Skeletal muscle cell (primary cell): Measurements from ENCODE around the gene CPPED1.

Source experiments
- DNase-seq: peaks from one replicate; pipeline ENCODE4 v3.0.0-alpha.2; 2010; ENCODE audit warnings: low read depth
- H3K4me3 ChIP-seq: 2 replicates; pipeline ENCODE4 v1.5.1; 2011; ENCODE audit warnings: low read depth, mild to moderate bottlenecking, control low read depth, low read length, moderate library complexity

CPPED1 gene

GRCh38 chr16:12700161-12700560 is 103.5 kb downstream of the CPPED1 start:
- H3K4me3 ChIP-seq, result no peak overlapping the region
- no peak for DNase-seq

- H3K4me3 ChIP-seq, result no peak overlapping the region
- DNase-seq, result no peak
Measured at GRCh38 chr16:12699161-12699560, 104.5 kb downstream of the CPPED1 start.

GRCh38 chr16:12697437-12697836 is 106.2 kb downstream of the CPPED1 start:
- no peak for DNase-seq
- no peak overlapping the region for H3K4me3 ChIP-seq

GRCh38 chr16:12695454-12695853 is 108.2 kb downstream of the CPPED1 start:
- no peak for DNase-seq
- H3K4me3 ChIP-seq, result no peak overlapping the region

GRCh38 chr16:12690024-12690423 is 113.7 kb downstream of the CPPED1 start:
- H3K4me3 ChIP-seq, result no peak overlapping the region
- no peak for DNase-seq

GRCh38 chr16:12688951-12689850 is 114.5 kb downstream of the CPPED1 start:
- DNase-seq, result no peak
- no peak overlapping the region for H3K4me3 ChIP-seq

- DNase-seq, result no peak
Measured at GRCh38 chr16:12685806-12686205, 117.9 kb downstream of the CPPED1 start.

GRCh38 chr16:12682432-12683165 is 121.1 kb downstream of the CPPED1 start:
- H3K4me3 ChIP-seq, result no peak overlapping the region
- DNase-seq, result no peak

More at GRCh38 chr16:12685806-12686205, 117.9 kb downstream of the CPPED1 start:
- H3K4me3 ChIP-seq, result no peak overlapping the region

- no peak overlapping the region for H3K4me3 ChIP-seq
- peak; percentile 69 for DNase-seq
Measured at GRCh38 chr16:12681653-12682052, 122.0 kb downstream of the CPPED1 start.

GRCh38 chr16:12680531-12680930 is 123.2 kb downstream of the CPPED1 start:
- no peak for DNase-seq

GRCh38 chr16:12679660-12680272 is 123.9 kb downstream of the CPPED1 start:
- H3K4me3 ChIP-seq, result no peak overlapping the region
- DNase-seq, result no peak

More at GRCh38 chr16:12680531-12680930, 123.2 kb downstream of the CPPED1 start:
- H3K4me3 ChIP-seq, result no peak overlapping the region

GRCh38 chr16:12678983-12679382 is 124.7 kb downstream of the CPPED1 start:
- DNase-seq, result no peak
- no peak overlapping the region for H3K4me3 ChIP-seq

- no peak for DNase-seq
- no peak overlapping the region for H3K4me3 ChIP-seq
Measured at GRCh38 chr16:12677502-12677901, 126.2 kb downstream of the CPPED1 start.

GRCh38 chr16:12675852-12676251 is 127.8 kb downstream of the CPPED1 start:
- peak; percentile 29 for DNase-seq
- H3K4me3 ChIP-seq, result no peak overlapping the region

GRCh38 chr16:12675046-12675445 is 128.6 kb downstream of the CPPED1 start:
- no peak overlapping the region for H3K4me3 ChIP-seq
- no peak for DNase-seq

GRCh38 chr16:12674524-12674923 is 129.2 kb downstream of the CPPED1 start:
- no peak overlapping the region for H3K4me3 ChIP-seq
- no peak for DNase-seq

- peak; percentile 16 for DNase-seq
- no peak overlapping the region for H3K4me3 ChIP-seq
Measured at GRCh38 chr16:12674071-12674470, 129.6 kb downstream of the CPPED1 start.

GRCh38 chr16:12673466-12673865 is 130.2 kb downstream of the CPPED1 start:
- H3K4me3 ChIP-seq, result no peak overlapping the region
- no peak for DNase-seq

GRCh38 chr16:12672986-12673385 is 130.7 kb downstream of the CPPED1 start:
- H3K4me3 ChIP-seq, result no peak overlapping the region
- DNase-seq, result no peak

GRCh38 chr16:12669908-12670307 is 133.8 kb downstream of the CPPED1 start:
- DNase-seq, result no peak
- H3K4me3 ChIP-seq, result no peak overlapping the region
